ENCODE data around the gene TAS1R1. TPM values are rescaled to one million over a fixed set of nuclear protein-coding genes. Genes with fewer than 3 reads are reported as not detected.

The TAS1R1 gene
- total RNA-seq, 1 experiment from 2014 or later, result not detected

DNA sequence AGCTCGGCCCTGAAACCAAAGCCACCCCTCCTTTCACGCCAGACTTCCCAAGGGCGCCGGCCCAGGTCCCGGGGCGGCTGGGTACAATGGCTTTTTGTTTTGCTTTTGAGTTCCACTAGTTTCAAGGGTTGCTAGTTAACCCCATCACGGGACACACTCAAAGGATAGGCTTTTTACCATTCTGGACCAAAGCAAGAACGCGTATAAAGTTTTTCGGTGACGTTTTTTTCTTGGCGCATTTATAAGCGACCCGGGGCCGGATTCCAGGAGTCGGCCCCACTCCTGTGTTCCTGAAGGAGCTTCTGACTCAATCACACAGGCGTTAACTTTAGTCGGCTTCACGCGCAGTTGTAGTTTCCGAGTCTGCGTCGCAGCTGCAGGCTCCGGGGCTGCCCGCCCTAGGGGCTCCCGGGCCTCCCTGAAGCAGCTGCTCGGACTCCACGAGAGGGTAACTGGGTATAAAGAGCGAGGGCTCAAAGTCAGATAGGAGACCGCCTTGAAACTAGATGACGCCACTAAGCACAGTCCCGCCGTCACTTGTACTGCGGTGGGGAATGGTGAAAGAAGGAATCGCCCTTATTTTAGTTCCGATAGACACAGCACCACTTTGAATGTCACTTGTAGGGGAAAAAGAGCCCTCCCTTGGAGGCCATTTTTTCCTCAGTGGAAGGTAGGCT, 48.3 kb downstream of the TAS1R1 start:
- peak; percentile 82 for DNase-seq (ENCODE audit: low read depth)

DNA sequence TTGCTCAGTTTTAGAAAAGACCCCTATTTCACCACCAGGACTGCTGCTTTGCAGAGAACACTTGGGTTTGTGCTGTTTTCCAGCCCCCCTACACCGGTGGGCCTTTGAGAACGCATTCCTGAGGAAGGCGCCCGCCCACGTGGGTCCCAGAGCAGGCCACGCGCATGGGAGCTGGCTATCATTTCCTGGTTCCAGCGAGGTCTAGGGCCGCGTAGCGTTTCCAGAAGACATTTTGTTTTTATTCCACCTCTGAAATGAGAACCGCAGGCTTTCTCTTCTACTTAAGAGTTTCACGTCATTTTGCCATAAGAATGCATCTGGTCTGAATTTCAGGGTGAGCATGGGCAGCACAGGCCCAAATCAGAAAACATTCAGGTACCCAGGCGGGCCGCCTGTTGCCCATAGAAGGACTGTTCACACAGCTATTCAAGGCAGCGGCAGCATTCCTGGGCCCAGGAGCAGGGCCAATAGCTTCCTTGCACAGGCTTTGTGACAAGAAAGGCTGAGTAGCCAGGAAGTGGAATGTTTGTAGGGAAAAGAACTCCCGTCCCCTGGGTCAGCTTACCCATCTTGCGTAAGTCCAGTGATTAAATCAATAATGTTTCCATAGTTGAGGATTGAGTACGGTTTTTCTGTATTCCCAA, 48.9 kb downstream of the TAS1R1 start:
- peak; percentile 80 for DNase-seq (ENCODE audit: low read depth)

DNA sequence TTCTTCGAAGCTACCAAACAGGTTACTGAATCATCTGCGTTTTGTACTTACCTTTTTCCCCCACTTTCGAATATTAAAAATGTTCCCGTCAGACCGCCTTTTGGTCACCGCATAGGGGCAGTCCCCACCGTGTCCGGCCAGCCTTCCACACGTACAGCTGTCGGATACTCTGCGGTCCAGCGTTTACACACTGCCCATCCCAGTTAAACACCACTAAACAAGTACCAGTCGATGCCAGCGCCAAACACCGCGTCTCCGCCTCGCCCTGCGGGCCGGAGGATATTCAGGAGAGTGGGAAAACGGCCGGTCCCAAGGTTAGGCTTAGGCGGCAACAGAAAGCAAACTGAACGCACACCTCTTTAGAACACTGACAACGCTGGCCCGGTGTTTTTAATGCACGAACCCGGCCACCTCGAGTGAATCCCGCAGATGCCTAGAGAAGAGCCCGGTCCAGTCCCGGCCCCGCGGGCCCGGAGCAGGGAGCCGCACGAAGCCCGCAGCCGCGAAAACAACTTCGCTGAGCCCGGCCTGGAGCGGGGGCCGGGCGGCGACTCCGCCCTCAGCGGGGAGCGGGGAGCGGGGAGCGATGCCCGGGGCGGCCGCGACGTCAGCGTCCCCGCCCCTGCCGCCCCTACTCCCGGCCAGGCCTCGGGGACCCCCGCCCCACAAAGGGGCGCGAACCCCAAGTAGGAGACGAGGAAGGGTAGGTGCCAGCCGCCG, 57.7 kb downstream of the TAS1R1 start:
- peak; percentile 65 for DNase-seq (ENCODE audit: low read depth)

DNA sequence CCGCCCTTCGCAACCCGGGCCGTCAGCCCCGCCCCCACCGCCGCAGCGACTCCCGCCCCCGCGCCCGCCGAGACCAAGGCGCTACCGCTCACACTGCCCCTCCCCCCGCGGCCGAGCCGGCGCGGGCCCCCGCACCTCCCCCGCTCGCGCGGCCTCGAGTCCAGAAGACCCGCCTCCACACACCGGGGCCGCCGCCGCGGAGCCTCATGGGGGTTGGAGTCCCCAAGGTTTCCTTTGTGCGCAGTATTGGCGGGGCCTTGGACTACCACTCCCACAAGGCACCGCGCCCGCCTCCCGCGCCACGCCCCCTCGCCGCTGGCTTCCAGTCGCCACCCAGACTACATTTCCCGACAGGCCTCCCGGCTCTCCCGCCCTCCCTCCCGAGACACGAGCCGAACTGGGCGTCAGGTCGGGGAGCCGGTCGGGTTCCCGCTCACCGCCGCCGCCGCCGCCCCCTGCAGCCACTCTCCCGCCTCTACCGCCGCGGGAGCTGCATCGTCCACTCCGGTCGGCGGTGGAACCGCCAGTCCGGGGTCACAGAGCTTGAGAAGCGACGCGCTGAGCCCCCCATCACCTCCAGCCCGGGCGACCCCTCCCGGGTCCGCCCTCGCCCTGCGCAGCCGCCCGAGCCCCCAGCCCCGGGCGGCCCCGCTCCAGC, 58.4 kb downstream of the TAS1R1 start, which contains the start of gene PHF13:
Gene PHF13, plus strand, starts transcription at position 371 of the 658 bp plus-strand sequence. CDS start 336 bp downstream, outside the sequence.
- DNase-seq (ENCODE audit: low read depth), result peak; percentile 99

DNA sequence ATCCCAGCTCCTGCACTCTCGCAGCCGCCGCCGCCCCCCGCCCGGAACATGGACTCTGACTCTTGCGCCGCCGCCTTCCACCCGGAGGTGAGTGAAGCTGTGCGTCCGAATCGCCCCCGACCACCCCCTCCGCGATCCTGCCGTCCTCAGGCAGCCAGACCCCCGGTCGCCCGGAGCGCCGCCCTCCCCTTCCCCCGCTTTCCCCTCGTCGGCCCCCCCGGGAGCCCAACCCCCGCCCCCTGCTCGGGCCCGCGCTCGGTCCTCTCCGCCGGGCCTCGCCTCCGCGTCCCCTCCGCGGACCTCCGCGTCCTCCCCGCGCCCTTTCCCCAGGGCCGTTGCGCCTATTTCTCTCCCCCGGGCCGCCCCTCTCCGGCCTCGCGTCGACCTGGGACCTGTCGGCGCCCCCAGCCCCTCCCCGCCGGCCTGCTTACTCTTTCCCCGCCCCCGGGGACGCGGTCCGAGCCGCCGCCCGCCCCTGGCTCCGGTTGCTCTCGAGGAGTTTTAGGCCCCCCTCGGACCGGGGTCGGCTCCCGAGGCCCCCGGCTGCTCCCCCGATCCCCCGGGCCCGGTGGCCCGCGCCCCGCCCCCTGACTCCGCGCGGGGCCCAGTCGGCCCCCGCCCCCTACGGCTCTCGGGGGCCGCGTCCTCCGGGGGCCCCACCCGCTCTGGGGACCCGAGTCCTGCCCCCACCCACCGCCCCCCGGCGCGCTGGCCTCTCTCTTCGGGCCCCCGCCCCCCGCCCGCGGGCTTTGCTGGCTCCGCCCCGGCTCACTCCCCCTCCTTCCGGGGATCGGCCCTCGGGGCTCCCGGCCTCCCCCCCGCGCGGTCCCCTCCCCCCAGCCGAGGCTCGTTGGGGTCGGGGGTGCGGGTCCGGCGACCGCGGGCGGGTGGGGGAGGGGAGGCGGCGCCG, 59.2 kb downstream of the TAS1R1 start:
- peak; percentile 22 for DNase-seq (ENCODE audit: low read depth)

DNA sequence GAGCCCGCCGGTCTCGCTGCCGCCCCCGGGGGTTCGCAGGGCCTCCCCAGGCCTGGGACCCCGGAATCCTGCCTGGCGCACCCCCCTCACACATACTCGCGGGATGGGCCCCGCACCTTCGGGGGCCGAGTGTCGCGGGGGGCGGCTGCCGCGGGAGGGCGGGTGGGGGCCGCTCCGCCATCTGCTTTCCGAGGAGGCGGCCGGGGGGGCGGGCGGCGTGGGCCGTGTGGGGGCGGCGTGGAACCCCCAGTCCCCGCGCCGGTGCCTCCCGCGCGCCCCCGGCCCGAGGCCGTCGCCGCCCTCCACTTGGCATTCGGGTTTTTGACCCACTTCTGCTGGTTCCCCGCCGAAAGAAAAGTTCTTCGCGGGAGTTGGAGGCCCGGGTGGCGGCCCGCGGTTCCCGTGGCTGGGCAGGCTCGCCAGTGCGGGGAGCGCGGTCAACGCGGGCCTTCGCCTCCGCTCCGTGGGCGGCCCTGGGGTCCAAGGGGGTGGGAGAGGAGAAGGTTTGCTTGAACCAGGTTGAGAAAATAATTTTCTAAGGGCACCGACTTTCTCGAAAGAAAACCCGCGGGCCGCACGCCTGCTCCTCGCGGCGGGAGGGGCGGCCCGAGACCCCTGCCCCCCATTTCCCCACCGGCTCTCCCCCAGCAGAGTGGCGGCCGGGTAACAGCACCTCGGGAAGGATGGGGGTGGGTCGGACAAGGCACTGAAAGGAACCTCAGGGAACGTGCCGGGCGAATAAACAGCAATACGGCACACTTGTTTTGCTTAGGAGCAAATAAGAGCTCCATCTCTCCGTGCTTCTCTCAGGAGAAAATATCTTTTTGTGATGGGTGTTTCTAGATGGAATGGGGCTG, 60.0 kb downstream of the TAS1R1 start:
- DNase-seq (ENCODE audit: low read depth), result no peak

DNA sequence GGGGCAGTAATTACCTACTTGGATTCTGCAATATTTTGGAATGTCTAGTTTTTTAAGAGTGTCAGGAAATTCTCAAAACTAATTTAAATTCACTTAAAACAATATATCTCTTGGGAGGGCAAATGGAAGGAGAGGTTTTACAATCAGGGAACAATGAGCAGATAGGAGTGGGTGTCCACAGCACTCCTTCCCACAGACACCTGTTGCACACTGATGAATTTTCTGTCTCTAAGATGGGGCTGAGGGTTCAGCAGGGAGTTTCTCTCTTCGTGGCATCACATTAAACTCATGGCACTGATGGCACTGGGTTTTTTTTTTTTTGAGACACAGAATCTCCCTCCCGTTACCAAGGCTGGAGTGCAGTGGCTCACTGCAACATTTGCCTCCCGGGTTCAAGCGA, 63.9 kb downstream of the TAS1R1 start:
- DNase-seq (ENCODE audit: low read depth), result no peak

DNA sequence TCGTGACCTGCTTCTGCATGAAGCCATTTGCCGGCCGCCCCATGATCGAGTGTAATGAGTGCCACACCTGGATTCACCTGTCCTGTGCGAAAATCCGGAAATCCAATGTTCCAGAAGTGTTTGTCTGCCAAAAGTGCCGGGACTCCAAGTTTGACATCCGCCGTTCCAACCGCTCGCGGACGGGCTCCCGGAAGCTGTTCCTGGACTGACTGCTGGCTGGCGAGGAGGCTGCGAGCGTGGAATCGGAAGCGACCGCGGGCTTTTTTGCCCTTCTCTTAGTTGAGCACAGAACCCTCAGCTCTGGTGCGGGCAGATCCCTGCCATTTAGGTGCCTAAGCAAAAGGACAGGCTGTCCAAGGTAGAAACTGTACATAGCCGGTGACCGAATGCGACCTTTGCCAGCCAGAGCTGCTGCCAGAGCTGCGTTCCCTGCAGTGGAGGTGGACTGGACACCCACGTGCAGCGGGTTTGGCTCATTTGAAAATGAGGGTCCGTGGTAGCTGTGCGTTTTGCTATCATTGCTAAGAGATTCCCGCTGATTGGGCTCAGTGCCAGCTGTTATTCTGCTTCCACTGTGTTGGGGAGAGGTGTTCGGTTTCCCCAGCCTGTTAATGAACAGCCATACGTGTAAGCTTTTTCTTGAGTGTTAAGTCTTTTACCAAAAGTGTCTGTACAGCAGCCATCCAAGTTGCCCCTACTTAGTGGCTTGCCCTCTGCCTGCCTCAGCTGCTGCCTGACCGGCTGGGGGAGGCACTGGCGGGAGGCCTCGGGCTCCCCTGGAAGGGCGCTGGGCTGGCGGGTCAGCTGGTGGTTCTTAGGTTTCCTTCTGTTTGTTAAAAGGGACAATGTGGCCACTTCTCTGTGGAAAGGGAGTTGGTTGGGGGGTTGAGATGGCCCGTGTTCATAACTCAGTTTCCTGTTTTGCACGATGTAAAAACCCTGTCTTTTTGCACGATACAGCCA, 66.6 kb downstream of the TAS1R1 start:
- DNase-seq (ENCODE audit: low read depth), result no peak

DNA sequence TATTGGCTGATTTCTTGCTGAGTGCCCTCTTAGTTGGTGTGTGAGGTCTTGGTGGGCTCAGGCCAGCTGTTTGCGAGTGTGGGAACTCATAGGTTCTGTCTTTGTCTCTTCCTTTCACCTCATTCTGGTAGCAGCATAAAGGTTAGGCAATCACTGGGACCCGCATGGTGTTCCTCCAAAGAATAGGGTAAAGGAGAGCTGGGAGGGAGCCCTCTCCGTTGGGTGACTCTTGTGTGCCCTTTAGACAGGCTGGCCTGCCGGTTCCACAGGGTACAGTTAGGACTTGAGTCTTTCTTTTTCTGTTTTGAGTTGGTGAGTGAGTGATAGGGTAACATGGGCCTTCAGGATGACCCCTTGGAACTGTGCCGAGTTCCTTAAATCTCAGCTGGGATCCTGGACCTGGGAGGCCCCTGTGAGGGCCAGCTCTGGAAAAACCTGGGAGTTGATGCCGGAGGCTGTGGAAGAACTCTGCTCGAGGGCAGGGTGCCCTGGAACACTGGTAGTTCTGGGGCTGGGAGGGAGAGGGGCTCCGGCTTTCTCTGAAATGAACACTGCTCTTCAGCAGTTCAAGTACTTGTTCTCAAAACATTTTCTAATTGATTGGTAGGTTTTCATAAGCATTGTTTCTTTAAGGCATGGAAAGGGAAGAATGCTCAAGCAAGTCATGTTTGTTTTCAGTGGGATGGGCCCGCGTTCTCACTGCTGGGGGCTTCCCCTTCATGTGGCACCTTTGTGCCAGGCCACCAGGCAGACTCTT, 67.5 kb downstream of the TAS1R1 start:
- no peak for DNase-seq (ENCODE audit: low read depth)

DNA sequence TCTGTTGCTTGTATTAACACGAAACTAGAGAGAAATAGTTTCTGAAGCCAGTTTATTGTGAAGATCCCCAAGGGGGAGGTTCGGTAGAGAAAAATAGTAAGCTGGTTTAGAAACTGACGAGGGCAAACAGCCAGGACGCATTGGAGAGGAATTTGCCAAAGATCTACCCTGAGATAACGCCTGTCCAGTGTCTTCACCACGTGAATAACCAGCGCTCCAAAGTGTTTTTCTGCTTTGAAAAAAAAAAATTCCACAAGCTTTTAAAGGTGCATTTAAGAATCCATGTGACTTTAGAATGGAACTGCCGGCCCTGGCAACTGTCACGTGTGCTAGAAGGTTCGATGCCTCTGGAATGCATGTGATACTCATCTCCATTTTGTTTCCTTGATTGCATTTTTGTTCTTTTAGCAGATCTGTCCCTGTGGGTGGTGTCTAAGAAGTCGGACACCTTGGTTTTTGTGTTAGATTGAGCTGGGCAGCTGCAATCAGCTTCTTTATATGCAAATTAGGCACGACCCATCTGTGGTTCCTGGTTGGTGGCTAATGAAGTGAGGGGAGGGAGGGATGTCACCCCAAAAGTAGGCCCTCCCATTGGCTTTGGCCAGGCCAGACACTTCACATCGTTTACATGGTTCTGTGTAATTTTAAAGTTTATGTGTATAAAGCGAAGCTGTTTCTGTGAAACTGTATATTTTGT, 68.3 kb downstream of the TAS1R1 start:
- DNase-seq (ENCODE audit: low read depth), result no peak

DNA sequence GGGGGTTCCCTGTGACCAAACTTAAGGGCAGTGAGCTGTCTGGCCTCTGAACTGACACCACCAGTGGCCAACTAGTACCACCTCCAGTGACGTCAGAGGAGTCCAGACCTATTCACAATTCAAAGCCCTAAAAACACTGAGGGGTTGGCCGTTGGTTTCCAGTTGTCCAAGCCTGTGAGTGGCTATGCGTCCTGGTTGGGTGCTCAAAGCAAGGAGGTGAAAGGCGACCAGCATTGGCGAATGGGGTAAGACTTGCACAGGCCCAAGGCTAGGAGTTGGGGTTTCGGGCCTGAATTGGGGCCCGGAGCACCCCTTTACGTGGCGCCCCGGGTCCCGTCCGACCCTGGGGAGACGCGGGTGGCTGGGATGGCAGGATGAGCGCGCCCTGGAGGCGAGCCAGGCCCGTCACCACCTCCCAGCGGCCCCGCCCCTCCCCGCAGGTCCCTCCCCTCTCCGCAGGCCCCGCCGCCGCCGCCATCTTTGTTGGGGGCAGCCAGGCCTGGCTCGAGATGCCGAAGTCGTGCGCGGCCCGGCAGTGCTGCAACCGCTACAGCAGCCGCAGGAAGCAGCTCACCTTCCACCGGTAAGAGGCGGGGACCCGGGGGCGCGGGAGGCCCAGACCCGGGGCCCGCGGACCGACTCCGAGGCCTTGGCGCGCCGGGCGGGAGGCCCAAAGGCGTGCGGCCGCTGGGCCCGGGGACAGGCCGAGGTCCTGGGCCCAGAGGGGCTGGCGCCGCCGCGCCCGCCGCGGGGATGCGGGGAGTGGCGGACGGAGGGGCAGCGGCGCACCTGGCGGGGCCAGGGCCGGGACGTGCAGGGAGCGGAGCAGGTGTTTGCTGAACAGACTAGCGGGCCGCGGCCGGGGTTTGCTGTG, 69.8 kb downstream of the TAS1R1 start, which contains the start of gene THAP3:
Gene THAP3, plus strand, starts transcription at position 159 of the 874 bp plus-strand sequence. Its CDS starts 351 bp downstream, at position 510.
- peak; percentile 93 for DNase-seq (ENCODE audit: low read depth)

DNA sequence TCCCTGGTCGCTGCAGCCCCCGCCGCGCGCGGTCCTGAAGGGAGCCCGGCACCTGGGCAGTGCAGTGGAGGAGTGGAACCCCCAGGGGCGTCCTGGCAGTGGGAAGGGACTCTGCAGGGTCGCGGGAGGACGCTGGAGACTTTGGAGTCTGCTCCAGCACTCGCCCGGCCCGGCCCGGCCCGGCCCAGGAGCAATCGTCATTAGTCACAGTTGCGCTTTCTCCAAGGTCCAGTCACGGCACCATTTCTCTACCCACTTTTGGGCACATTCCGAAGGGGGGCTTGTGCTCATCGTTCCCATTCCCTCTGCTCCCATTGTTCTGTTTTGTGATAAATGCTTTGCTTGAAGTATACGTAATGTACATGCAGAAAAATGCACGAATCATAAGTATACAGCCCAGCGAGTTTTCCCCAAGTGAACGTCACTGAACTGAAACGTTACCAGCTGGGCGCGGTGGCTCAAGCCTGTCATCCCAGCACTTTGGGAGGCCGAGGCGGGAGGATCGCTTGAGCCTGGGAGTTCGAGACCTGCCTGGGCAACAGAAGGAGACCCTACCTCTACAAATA, 70.6 kb downstream of the TAS1R1 start:
- peak; percentile 44 for DNase-seq (ENCODE audit: low read depth)

DNA sequence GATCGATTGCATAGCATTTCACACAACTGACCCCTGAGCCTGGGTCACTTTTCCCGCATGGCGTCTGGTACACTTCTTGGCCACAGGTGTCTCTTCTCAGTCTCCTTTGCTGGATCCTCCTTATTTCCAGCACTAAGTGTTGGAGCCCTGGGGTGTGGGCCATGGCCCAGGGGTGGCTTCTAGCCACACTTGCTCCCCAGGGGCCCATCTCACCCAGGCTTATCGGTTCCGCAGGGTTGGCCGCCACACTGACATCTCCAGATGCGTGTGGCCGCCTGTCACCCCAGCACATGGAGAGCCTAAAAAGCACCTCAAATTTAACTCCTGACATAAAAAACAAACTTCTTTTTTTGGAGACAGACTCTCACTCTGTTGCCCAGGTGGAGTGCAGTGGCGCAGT, 71.9 kb downstream of the TAS1R1 start:
- no peak for DNase-seq (ENCODE audit: low read depth)

DNA sequence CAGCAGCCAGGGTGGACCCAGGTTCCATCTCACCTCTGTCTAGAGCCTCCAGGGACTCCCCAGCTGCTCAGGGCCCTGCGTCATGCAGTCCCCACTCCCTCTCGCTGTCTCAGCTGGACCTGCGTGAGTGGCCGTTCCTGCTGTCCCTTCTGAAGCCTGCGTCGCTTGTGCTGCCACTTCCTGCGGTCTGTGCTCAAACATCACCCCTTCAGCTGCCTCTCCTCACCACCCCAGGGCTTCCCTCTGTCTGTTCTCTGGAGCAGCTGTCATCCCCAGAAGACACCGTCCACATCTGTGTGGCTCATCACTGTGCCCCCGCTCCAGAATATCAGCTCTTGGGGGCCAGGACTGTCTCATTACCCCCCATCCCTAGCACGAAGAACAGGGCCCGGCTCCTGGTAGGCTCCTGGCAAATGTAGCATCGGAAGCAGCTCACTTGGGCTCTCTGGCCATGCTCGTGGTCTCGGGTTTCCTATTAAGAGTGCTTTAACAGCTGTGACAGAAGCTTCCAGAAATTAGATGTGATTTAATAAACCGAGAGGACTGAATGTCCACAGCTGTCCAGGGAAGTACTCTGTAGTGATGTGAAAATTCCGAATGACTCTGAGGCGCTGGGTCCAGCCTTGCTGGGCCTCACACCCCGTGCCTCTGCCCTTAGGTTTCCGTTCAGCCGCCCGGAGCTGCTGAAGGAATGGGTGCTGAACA, 72.9 kb downstream of the TAS1R1 start:
- no peak for DNase-seq (ENCODE audit: low read depth)

DNA sequence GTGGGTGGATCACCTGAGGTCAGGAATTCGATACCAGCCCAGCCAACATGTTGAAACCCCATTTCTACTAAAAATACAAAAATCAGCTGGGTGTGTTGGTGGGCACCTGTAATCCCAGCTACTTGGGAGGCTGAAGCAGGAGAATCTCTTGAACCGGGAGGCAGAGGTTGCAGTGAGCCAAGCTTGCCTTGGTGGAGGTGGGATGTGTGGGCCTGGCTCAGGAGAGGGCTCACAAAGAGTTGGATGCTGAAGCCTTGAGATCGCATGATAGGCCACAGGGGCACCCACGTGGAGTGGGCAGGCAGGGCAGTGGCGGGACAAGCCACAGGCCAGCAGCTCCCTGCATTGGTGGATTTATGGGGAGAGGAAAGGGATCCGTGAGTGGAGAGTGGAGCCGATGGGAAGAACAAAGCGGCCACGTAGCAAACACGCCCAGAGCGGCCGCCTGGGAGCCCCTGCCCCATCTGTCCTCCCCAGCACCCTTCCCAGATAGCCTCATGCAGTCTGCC, 73.9 kb downstream of the TAS1R1 start:
- no peak for DNase-seq (ENCODE audit: low read depth)

Data from RPMI7951 (cell line).